ENCODE results near the gene SURF1. TPM values are rescaled to one million over a fixed set of nuclear protein-coding genes. Genes with fewer than 3 reads are reported as not detected.
"Not testable (repeated sequence)": the region's sequence is repeated elsewhere in the genome, so short reads cannot be mapped to it uniquely, and the experiment has no call there.

The SURF1 gene
- total RNA-seq, 4 donors from 2014 or later: 50.4 to 86.4 (median 69.2) TPM

- no peaks in the 10 kb centered on the region for H3K9me3 ChIP-seq
- no peak for DNase-seq (ENCODE audit: extremely low spot score)
- peaks cover 20 to 31% (median 28%) of the 10 kb centered on the region in 4 donors for H3K36me3 ChIP-seq
- TF ChIP-seq EP300 (IDR thresholded peaks at IDR 0.05) (no peak), POLR2A (IDR thresholded peaks at IDR 0.05; ENCODE audit: low read depth) (no peak), CTCF (IDR thresholded peaks at IDR 0.05) (no peak), POLR2AphosphoS5 (IDR thresholded peaks at IDR 0.05) (no peak)
- no peaks in the 10 kb centered on the region for H3K4me1 ChIP-seq
- H3K27ac ChIP-seq (replicated peaks in 1 of 4): no peak overlapping the region
- WGBS: 86% methylated on average over 8 of the region's 10 CpGs
- no peak overlapping the region for H3K4me3 ChIP-seq
- intact Hi-C loops (cut with DNase I): no loop called here
- H3K27me3 ChIP-seq: no peaks in the 10 kb centered on the region
Observed at GRCh38 chr9:133327834-133328484, 28.3 kb downstream of the SURF1 start.

- peaks cover 10 to 22% (median 19%) of the 10 kb centered on the region in 4 donors for H3K36me3 ChIP-seq
- 93% methylated on average over 6 of the region's 6 CpGs for WGBS
- H3K4me1 ChIP-seq; H3K27ac ChIP-seq (replicated peaks in 1 of 4); DNase-seq (ENCODE audit: extremely low spot score); H3K27me3 ChIP-seq; H3K4me3 ChIP-seq; H3K9me3 ChIP-seq; intact Hi-C loops (cut with DNase I): not testable (repeated sequence)
Observed at GRCh38 chr9:133327021-133327420, 29.3 kb downstream of the SURF1 start.

- 84% methylated on average over 13 of the region's 13 CpGs for WGBS
Observed at GRCh38 chr9:133323991-133324703, 32.1 kb downstream of the SURF1 start.

GRCh38 chr9:133323211-133323610 is 33.1 kb downstream of the SURF1 start:
- Histone ChIP-seq H3K9me3 (no peaks in the 10 kb centered on the region), H3K36me3 (no peaks in the 10 kb centered on the region), H3K4me1 (no peaks in the 10 kb centered on the region), H3K27ac (replicated peaks in 1 of 4) (no peak overlapping the region), H3K4me3 (no peak overlapping the region), H3K27me3 (peaks cover 0 to 4% (median 0%) of the 10 kb centered on the region in 4 donors)
- TF ChIP-seq POLR2AphosphoS5 (IDR thresholded peaks at IDR 0.05) (no peak), CTCF (IDR thresholded peaks at IDR 0.05) (no peak), EP300 (IDR thresholded peaks at IDR 0.05) (no peak), POLR2A (IDR thresholded peaks at IDR 0.05; ENCODE audit: low read depth) (no peak)
- no peak for DNase-seq (ENCODE audit: extremely low spot score)
- intact Hi-C loops (cut with DNase I): no loop called here
- 85% methylated on average over 10 of the region's 10 CpGs for WGBS

More at GRCh38 chr9:133323991-133324703, 32.1 kb downstream of the SURF1 start:
- Histone ChIP-seq H3K27ac (replicated peaks in 1 of 4) (no peak overlapping the region), H3K4me3 (no peak overlapping the region), H3K36me3 (no peaks in the 10 kb centered on the region), H3K27me3 (no peaks in the 10 kb centered on the region), H3K9me3 (no peaks in the 10 kb centered on the region), H3K4me1 (no peaks in the 10 kb centered on the region)
- TF ChIP-seq POLR2A (IDR thresholded peaks at IDR 0.05; ENCODE audit: low read depth) (no peak), POLR2AphosphoS5 (IDR thresholded peaks at IDR 0.05) (no peak), CTCF (IDR thresholded peaks at IDR 0.05) (no peak), EP300 (IDR thresholded peaks at IDR 0.05) (no peak)
- DNase-seq (ENCODE audit: extremely low spot score): no peak
- intact Hi-C loops (cut with DNase I): no loop called here

- Histone ChIP-seq H3K27me3 (peaks cover 0 to 4% (median 0%) of the 10 kb centered on the region in 4 donors), H3K4me1 (no peaks in the 10 kb centered on the region), H3K9me3 (no peaks in the 10 kb centered on the region), H3K36me3 (no peaks in the 10 kb centered on the region), H3K4me3 (no peak overlapping the region), H3K27ac (replicated peaks in 1 of 4) (no peak overlapping the region)
- WGBS: 84% methylated on average over 10 of the region's 14 CpGs
- no peak for DNase-seq (ENCODE audit: extremely low spot score)
- intact Hi-C loops (cut with DNase I): no loop called here
- TF ChIP-seq CTCF (IDR thresholded peaks at IDR 0.05) (no peak), POLR2AphosphoS5 (IDR thresholded peaks at IDR 0.05) (no peak), EP300 (IDR thresholded peaks at IDR 0.05) (no peak), POLR2A (IDR thresholded peaks at IDR 0.05; ENCODE audit: low read depth) (no peak)
Observed at GRCh38 chr9:133322701-133323100, 33.6 kb downstream of the SURF1 start.

All from esophagus muscularis mucosa (tissue), 4 donors.